ENCODE data around the gene SNRNP48. TPM values are rescaled to one million over a fixed set of nuclear protein-coding genes. Genes with fewer than 3 reads are reported as not detected.

SNRNP48 gene
- polyA plus RNA-seq, 1 donor from 2014 or later = 17.5 TPM

DNA sequence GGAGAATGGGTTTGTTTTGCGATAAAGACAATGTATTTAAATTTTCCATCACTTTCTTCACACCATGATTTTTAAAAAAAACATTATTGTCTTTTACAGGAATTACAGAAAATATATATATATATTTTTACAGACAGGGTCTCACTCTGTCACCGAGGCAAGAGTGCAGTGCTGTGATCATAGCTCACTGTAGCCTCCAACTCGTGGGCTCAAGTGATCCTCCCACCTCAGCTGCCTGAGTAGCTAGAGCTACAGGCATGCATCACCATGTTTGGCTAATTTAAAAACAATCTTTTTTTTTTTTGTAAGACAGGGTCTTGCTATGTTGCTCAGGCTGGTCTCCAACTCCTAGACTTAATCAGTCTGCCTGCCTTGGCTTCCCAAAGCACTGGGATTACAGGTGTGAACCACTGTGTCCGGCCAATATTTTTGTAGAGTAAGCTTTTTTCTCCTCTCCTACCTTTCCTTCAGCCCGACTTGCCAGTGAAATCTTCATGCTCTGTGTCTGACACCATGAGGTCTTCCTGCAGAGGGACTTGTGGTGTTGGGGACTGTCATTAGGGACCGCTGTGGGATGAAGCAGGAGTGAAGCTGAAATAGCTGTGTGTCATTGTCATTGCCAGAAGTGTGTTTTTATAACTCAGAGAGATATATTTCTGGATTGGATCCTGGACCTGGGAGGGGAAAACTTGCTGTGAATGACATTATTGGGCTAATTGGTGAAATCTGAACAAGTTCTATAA lies 35.3 kb upstream of the SNRNP48 start:
- Histone ChIP-seq H3K27me3 (ENCODE audit: insufficient read depth, low read depth, low read length) (no peaks in the 10 kb centered on the region), H3F3A (ENCODE audit: insufficient read depth, low read length, poor library complexity, severe bottlenecking) (no peaks in the 10 kb centered on the region), H3K9ac (ENCODE audit: low read length) (no peak overlapping the region), H2AFZ (ENCODE audit: low read depth, low read length) (no peak overlapping the region), H3K9me3 (ENCODE audit: low read length) (no peaks in the 10 kb centered on the region), H3K4me3 (ENCODE audit: low read length) (no peak overlapping the region), H3K9me2 (ENCODE audit: insufficient read depth, low read length) (no peaks in the 10 kb centered on the region), H4K20me1 (ENCODE audit: insufficient read depth) (no peaks in the 10 kb centered on the region), H3K36me3 (ENCODE audit: insufficient read depth, low read length) (no peaks in the 10 kb centered on the region), H3K79me2 (replicated peaks; ENCODE audit: insufficient read depth, low read length) (no peaks in the 10 kb centered on the region), H3K4me2 (ENCODE audit: low read length) (no peak overlapping the region), H3K27ac (ENCODE audit: low read length) (no peak overlapping the region)
- TF ChIP-seq, protein P1, sequence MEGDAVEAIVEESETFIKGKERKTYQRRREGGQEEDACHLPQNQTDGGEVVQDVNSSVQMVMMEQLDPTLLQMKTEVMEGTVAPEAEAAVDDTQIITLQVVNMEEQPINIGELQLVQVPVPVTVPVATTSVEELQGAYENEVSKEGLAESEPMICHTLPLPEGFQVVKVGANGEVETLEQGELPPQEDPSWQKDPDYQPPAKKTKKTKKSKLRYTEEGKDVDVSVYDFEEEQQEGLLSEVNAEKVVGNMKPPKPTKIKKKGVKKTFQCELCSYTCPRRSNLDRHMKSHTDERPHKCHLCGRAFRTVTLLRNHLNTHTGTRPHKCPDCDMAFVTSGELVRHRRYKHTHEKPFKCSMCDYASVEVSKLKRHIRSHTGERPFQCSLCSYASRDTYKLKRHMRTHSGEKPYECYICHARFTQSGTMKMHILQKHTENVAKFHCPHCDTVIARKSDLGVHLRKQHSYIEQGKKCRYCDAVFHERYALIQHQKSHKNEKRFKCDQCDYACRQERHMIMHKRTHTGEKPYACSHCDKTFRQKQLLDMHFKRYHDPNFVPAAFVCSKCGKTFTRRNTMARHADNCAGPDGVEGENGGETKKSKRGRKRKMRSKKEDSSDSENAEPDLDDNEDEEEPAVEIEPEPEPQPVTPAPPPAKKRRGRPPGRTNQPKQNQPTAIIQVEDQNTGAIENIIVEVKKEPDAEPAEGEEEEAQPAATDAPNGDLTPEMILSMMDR (IDR thresholded peaks at IDR 0.05; ENCODE audit: poor library complexity, severe bottlenecking) = no peak
- TF ChIP-seq EZH2 (IDR thresholded peaks at IDR 0.05; ENCODE audit: borderline replicate concordance, insufficient read depth, low read length, poor library complexity, severe bottlenecking) (no peak), TAF1 (IDR thresholded peaks at IDR 0.05; ENCODE audit: low read depth) (no peak), RAD21 (conservative IDR thresholded peaks at IDR 0.05) (no peak), EP300 (conservative IDR thresholded peaks at IDR 0.05; ENCODE audit: poor library complexity, severe bottlenecking) (no peak)

GRCh38 chr6:7555671-7556070 lies 34.3 kb upstream of the SNRNP48 start:
- Histone ChIP-seq H3K27ac (ENCODE audit: low read length) (no peak overlapping the region), H3K36me3 (ENCODE audit: insufficient read depth, low read length) (no peaks in the 10 kb centered on the region), H3K9me2 (ENCODE audit: insufficient read depth, low read length) (no peaks in the 10 kb centered on the region), H3K9me3 (ENCODE audit: low read length) (no peaks in the 10 kb centered on the region), H3K27me3 (ENCODE audit: insufficient read depth, low read depth, low read length) (no peaks in the 10 kb centered on the region), H3K4me3 (ENCODE audit: low read length) (no peak overlapping the region), H3K4me2 (ENCODE audit: low read length) (no peak overlapping the region), H4K20me1 (ENCODE audit: insufficient read depth) (no peaks in the 10 kb centered on the region), H2AFZ (ENCODE audit: low read depth, low read length) (no peak overlapping the region), H3K9ac (ENCODE audit: low read length) (no peak overlapping the region), H3F3A (ENCODE audit: insufficient read depth, low read length, poor library complexity, severe bottlenecking) (no peaks in the 10 kb centered on the region), H3K79me2 (replicated peaks; ENCODE audit: insufficient read depth, low read length) (no peaks in the 10 kb centered on the region)
- no peak for TF ChIP-seq RAD21 (conservative IDR thresholded peaks at IDR 0.05)
- TF ChIP-seq, protein P1 (IDR thresholded peaks at IDR 0.05; ENCODE audit: poor library complexity, severe bottlenecking) = no peak
- no peak for TF ChIP-seq TAF1 (IDR thresholded peaks at IDR 0.05; ENCODE audit: low read depth)

DNA sequence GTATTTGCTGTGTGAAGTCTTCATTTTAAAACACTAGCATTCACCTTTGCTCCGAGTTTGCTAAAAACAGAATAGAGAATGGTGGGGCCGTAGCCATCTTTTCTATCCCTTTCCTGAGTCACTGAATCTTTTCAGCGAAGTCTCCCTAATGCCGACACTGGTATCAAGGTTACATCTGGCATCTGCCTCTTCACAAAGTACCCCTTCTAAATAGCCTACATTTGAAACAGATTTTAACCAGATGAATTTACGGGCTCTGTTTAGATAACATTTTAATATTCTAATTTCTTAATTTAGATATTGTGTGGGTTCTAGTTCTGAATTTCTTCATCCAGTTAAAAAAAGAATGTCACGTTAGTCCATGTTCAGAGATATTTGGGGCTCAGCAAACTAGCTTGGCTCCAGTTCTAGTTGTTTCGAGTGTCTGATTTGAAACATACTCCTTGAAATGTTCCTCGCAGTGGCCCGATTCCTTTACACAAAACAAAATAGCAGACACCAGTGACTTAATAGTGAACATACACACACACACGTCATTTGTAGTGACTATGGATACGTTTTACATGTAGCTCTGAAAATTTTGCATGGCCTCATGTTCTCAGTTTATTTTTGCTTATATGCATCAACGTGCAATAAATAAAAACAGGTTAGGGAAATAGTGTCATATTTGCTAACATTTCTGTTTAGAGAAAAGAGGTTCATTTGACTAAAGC lies 33.4 kb upstream of the SNRNP48 start:
- no peaks in the 10 kb centered on the region for H3K36me3 ChIP-seq (ENCODE audit: insufficient read depth, low read length)
- H3K27me3 ChIP-seq (ENCODE audit: insufficient read depth, low read depth, low read length) = no peaks in the 10 kb centered on the region
- no peaks in the 10 kb centered on the region for H3F3A ChIP-seq (ENCODE audit: insufficient read depth, low read length, poor library complexity, severe bottlenecking)
- no peak overlapping the region for H3K4me3 ChIP-seq (ENCODE audit: low read length)
- H3K9me2 ChIP-seq (ENCODE audit: insufficient read depth, low read length) = no peaks in the 10 kb centered on the region
- TF ChIP-seq TAF1 (IDR thresholded peaks at IDR 0.05; ENCODE audit: low read depth) (no peak), MXI1 (conservative IDR thresholded peaks at IDR 0.05; ENCODE audit: poor library complexity, severe bottlenecking) (no peak), SMC3 (conservative IDR thresholded peaks at IDR 0.05; ENCODE audit: poor library complexity) (no peak), POLR2AphosphoS5 (IDR thresholded peaks at IDR 0.05) (no peak), RAD21 (conservative IDR thresholded peaks at IDR 0.05) (no peak), EP300 (conservative IDR thresholded peaks at IDR 0.05; ENCODE audit: poor library complexity, severe bottlenecking) (no peak), EZH2 (IDR thresholded peaks at IDR 0.05; ENCODE audit: borderline replicate concordance, insufficient read depth, low read length, poor library complexity, severe bottlenecking) (no peak)
- TF ChIP-seq, protein P1 (IDR thresholded peaks at IDR 0.05; ENCODE audit: poor library complexity, severe bottlenecking) = no peak
- TF ChIP-seq, protein P2, sequence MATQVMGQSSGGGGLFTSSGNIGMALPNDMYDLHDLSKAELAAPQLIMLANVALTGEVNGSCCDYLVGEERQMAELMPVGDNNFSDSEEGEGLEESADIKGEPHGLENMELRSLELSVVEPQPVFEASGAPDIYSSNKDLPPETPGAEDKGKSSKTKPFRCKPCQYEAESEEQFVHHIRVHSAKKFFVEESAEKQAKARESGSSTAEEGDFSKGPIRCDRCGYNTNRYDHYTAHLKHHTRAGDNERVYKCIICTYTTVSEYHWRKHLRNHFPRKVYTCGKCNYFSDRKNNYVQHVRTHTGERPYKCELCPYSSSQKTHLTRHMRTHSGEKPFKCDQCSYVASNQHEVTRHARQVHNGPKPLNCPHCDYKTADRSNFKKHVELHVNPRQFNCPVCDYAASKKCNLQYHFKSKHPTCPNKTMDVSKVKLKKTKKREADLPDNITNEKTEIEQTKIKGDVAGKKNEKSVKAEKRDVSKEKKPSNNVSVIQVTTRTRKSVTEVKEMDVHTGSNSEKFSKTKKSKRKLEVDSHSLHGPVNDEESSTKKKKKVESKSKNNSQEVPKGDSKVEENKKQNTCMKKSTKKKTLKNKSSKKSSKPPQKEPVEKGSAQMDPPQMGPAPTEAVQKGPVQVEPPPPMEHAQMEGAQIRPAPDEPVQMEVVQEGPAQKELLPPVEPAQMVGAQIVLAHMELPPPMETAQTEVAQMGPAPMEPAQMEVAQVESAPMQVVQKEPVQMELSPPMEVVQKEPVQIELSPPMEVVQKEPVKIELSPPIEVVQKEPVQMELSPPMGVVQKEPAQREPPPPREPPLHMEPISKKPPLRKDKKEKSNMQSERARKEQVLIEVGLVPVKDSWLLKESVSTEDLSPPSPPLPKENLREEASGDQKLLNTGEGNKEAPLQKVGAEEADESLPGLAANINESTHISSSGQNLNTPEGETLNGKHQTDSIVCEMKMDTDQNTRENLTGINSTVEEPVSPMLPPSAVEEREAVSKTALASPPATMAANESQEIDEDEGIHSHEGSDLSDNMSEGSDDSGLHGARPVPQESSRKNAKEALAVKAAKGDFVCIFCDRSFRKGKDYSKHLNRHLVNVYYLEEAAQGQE (IDR thresholded peaks at IDR 0.05; ENCODE audit: borderline replicate concordance) = no peak
- no peaks in the 10 kb centered on the region for H3K79me2 ChIP-seq (replicated peaks; ENCODE audit: insufficient read depth, low read length)
- no peak overlapping the region for H2AFZ ChIP-seq (ENCODE audit: low read depth, low read length)
- no peaks in the 10 kb centered on the region for H3K9me3 ChIP-seq (ENCODE audit: low read length)
- H3K27ac ChIP-seq (ENCODE audit: low read length) = no peak overlapping the region
- no peak overlapping the region for H3K9ac ChIP-seq (ENCODE audit: low read length)
- no peaks in the 10 kb centered on the region for H4K20me1 ChIP-seq (ENCODE audit: insufficient read depth)
- H3K4me2 ChIP-seq (ENCODE audit: low read length) = no peak overlapping the region

Data from neural cell (in vitro differentiated cells).